ENCODE results near the gene FOXN3. TPM values are rescaled to one million over a fixed set of nuclear protein-coding genes. Genes with fewer than 3 reads are reported as not detected.

FOXN3 gene
- total and polyA plus RNA-seq, 10 donors, result 9.2 to 121 (median 98.3) TPM

GRCh38 chr14:89294060-89294459, 123.0 kb downstream of the FOXN3 start:
- Histone ChIP-seq H3K9me3 (no peaks in the 10 kb centered on the region), H3K4me3 (no peak overlapping the region), H3K27me3 (replicated peaks in 1 of 7) (no peaks in the 10 kb centered on the region), H3K27ac (no peak overlapping the region), H3K4me1 (peaks cover 0 to 37% (median 8%) of the 10 kb centered on the region in 6 donors), H3K36me3 (peaks cover 0 to 22% (median 0%) of the 10 kb centered on the region in 6 donors)
- DNase-seq, result no peak
- TF ChIP-seq POLR2AphosphoS5 (IDR thresholded peaks at IDR 0.05) (no peak), POLR2A (IDR thresholded peaks at IDR 0.05) (no peak)
- TF ChIP-seq, protein P1, sequence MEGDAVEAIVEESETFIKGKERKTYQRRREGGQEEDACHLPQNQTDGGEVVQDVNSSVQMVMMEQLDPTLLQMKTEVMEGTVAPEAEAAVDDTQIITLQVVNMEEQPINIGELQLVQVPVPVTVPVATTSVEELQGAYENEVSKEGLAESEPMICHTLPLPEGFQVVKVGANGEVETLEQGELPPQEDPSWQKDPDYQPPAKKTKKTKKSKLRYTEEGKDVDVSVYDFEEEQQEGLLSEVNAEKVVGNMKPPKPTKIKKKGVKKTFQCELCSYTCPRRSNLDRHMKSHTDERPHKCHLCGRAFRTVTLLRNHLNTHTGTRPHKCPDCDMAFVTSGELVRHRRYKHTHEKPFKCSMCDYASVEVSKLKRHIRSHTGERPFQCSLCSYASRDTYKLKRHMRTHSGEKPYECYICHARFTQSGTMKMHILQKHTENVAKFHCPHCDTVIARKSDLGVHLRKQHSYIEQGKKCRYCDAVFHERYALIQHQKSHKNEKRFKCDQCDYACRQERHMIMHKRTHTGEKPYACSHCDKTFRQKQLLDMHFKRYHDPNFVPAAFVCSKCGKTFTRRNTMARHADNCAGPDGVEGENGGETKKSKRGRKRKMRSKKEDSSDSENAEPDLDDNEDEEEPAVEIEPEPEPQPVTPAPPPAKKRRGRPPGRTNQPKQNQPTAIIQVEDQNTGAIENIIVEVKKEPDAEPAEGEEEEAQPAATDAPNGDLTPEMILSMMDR (IDR thresholded peaks at IDR 0.05 in 8 of 11, conservative IDR thresholded peaks at IDR 0.05 in 3 of 11), result no peak
- 89 to 96% (median 92%) methylated on average over 7 of the region's 7 CpGs for WGBS, 5 donors
- intact Hi-C loops (cut with DNase I; ENCODE audit: low total_unique reads), result no loop called here

- intact Hi-C loops (cut with DNase I; ENCODE audit: low total_unique reads), result no loop called here
- peaks cover 0 to 22% (median 0%) of the 10 kb centered on the region in 6 donors for H3K36me3 ChIP-seq
- 67 to 92% (median 87%) methylated on average over 6 of the region's 6 CpGs for WGBS, 5 donors
- no peaks in the 10 kb centered on the region for H3K9me3 ChIP-seq
- H3K27ac ChIP-seq, result peak overlapping the region in 3 of 8 donors; percentile 23 to 56 (median 40)
- TF ChIP-seq, protein P1 (IDR thresholded peaks at IDR 0.05 in 8 of 11, conservative IDR thresholded peaks at IDR 0.05 in 3 of 11), result no peak
- TF ChIP-seq POLR2AphosphoS5 (IDR thresholded peaks at IDR 0.05) (peak in 1 of 3 donors; percentile 28), POLR2A (IDR thresholded peaks at IDR 0.05) (no peak)
- H3K4me1 ChIP-seq, result peaks cover 0 to 37% (median 8%) of the 10 kb centered on the region in 6 donors
- no peak overlapping the region for H3K4me3 ChIP-seq
- DNase-seq, result no peak
- H3K27me3 ChIP-seq (replicated peaks in 1 of 7), result no peaks in the 10 kb centered on the region
Measured at GRCh38 chr14:89293314-89293916, 123.6 kb downstream of the FOXN3 start.

DNA sequence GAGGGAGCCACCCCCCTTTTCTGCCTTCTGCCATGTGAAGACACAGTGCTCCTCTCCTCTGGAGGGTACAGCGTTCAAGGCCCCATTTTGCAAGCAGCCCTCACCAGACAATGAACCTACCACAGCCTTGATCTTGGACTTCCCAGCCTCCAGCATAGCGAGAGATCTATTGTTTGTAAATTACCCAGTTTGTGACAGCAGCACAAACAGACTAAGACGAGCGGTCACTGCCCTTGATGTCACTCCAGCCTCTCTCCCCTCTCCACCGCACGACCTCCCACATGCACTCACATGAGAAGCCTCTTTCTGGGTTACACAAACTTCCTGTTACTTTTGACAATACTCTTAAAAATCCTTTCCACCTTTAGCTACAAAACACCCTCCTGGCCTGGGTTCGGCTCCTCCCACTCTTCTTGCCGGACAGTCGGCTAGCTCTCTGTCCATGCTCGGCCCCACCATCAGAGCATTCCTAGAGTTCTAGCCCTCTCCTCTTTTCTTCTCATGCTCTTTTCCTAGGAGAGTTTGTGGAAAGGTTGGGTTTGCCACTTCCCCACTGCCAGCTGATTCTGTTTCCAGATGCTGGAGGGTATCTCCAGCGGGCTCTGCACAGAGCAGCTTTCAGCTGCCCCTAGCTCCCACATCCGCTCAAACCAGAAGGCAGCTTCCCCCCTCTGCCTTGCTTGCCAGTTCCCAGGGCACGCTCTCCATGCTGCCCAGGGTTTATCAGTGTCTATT, 124.3 kb downstream of the FOXN3 start:
- Histone ChIP-seq H3K4me3 (no peak overlapping the region), H3K27me3 (replicated peaks in 1 of 7) (no peaks in the 10 kb centered on the region), H3K27ac (peak overlapping the region in 3 of 8 donors; percentile 23 to 56 (median 40)), H3K36me3 (peaks cover 0 to 22% (median 0%) of the 10 kb centered on the region in 6 donors), H3K4me1 (peaks cover 0 to 37% (median 8%) of the 10 kb centered on the region in 6 donors), H3K9me3 (no peaks in the 10 kb centered on the region)
- DNase-seq, result no peak
- intact Hi-C loops (cut with DNase I; ENCODE audit: low total_unique reads), result no loop called here
- TF ChIP-seq POLR2AphosphoS5 (IDR thresholded peaks at IDR 0.05) (no peak), POLR2A (IDR thresholded peaks at IDR 0.05) (no peak)
- TF ChIP-seq, protein P1 (IDR thresholded peaks at IDR 0.05 in 8 of 11, conservative IDR thresholded peaks at IDR 0.05 in 3 of 11), result no peak
- WGBS, 5 donors, result 55 to 76% (median 67%) methylated on average over 13 of the region's 13 CpGs

DNA sequence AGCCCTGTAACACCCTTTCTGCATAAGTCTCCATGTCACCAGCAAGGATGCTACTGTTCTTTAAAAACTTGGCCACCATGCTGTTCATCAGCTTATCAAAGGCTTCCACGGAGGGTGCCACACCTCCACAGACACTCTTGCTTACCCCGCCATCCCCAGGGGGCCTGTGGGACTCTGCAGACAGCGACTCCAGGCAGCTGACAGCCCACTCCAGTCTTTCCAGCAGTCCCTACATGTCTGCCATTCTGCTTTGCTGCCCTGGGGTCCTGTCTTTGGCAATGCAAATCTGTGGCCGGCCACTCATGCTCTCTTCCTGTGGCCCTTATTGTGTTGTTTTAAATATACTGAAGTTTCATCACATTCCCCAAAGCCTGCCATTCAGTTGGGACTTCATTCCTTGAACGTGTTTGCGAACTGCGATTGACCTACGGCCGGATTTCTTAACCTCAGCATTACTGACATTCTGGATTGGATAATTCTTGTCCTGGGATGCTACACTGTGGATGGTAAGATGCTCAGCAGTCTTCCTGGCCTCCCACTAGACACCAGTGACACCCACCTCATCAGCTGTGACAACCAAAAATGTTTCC, 125.6 kb downstream of the FOXN3 start:
- no peak for TF ChIP-seq POLR2A (IDR thresholded peaks at IDR 0.05)
- TF ChIP-seq POLR2AphosphoS5 (IDR thresholded peaks at IDR 0.05), result no peak
- TF ChIP-seq, protein P1 (IDR thresholded peaks at IDR 0.05 in 8 of 11, conservative IDR thresholded peaks at IDR 0.05 in 3 of 11), result no peak
- H3K4me3 ChIP-seq, result no peak overlapping the region
- intact Hi-C loops (cut with DNase I; ENCODE audit: low total_unique reads), result no loop called here
- peaks cover 0 to 22% (median 0%) of the 10 kb centered on the region in 6 donors for H3K36me3 ChIP-seq
- H3K27ac ChIP-seq, result no peak overlapping the region
- no peaks in the 10 kb centered on the region for H3K9me3 ChIP-seq
- DNase-seq, result no peak
- 89 to 92% (median 90%) methylated on average over 9 of the region's 9 CpGs for WGBS, 5 donors
- no peaks in the 10 kb centered on the region for H3K27me3 ChIP-seq (replicated peaks in 1 of 7)
- H3K4me1 ChIP-seq, result peaks cover 0 to 37% (median 8%) of the 10 kb centered on the region in 6 donors
